HepG2 (cell line): Measurements from ENCODE around the gene SRP68. TPM values are rescaled to one million over a fixed set of nuclear protein-coding genes. Genes with fewer than 3 reads are reported as not detected.
A peak's percentile ranks its signal among the peaks of the same experiment; 100 is the strongest.

ENCODE experiments used
- CCAR2 ChIP-seq: fragments of 200-400 bp; formaldehyde crosslinking; optimal IDR thresholded peaks from 2 replicates; pipeline ENCODE3; 2018; ENCODE audit warnings: low read depth, mild to moderate bottlenecking, low read length, moderate library complexity
- DNMT3B ChIP-seq: conservative IDR thresholded peaks from 2 replicates; pipeline ENCODE4 v1.6.1; 2016; ENCODE audit warnings: missing biosample characterization, control low read depth
- EED ChIP-seq: sonication (generic); formaldehyde crosslinking; IDR thresholded peaks from 2 replicates; pipeline ENCODE4 v1.5.0; 2020; ENCODE audit warnings: mild to moderate bottlenecking, missing genetic modification reagents
- EHMT2 ChIP-seq: fragments of 200-600 bp; sonication (generic); IDR thresholded peaks from 2 replicates; pipeline ENCODE4 v1.7.0; 2017; ENCODE audit warnings: antibody characterized with exemption, low read depth, low read length, borderline replicate concordance
- GZF1 ChIP-seq: sonication (generic); formaldehyde crosslinking; IDR thresholded peaks from 2 replicates; pipeline ENCODE4 v1.5.1; 2020; ENCODE audit warnings: mild to moderate bottlenecking, missing genetic modification reagents
- HDAC2 ChIP-seq: sonication (generic); formaldehyde crosslinking; IDR thresholded peaks from 2 replicates; pipeline ENCODE4 v1.4.0; 2020; ENCODE audit warnings: missing genetic modification reagents
- JUN ChIP-seq: sonication (generic); formaldehyde crosslinking; IDR thresholded peaks from 2 replicates; pipeline ENCODE4 v1.4.0; 2020; ENCODE audit warnings: mild to moderate bottlenecking, missing genetic modification reagents
- KDM5B ChIP-seq: sonication (generic); formaldehyde crosslinking; IDR thresholded peaks from 2 replicates; pipeline ENCODE4 v1.4.0; 2020; ENCODE audit warnings: missing genetic modification reagents, mild to moderate bottlenecking, borderline replicate concordance
- MEIS2 ChIP-seq: sonication (generic); formaldehyde crosslinking; IDR thresholded peaks from 2 replicates; pipeline ENCODE4 v1.9.0; 2021; ENCODE audit warnings: mild to moderate bottlenecking, missing genetic modification reagents
- NR2F1 ChIP-seq, 2 experiments: fragments of 450-650 bp in 1 of 2; formaldehyde crosslinking in 1 of 2; IDR thresholded peaks; 2 replicates each; pipeline versions ENCODE4 v1.5.0 to v1.6.1; 2016 to 2020; ENCODE audit warnings: mild to moderate bottlenecking in 1 of 2, missing compliant biosample characterization in 1 of 2, missing genetic modification reagents in 1 of 2, moderate library complexity in 1 of 2
- ONECUT2 ChIP-seq: sonication (generic); formaldehyde crosslinking; IDR thresholded peaks from 2 replicates; pipeline ENCODE4 v1.4.0; 2020; ENCODE audit warnings: missing genetic modification reagents
- PRPF4 ChIP-seq: fragments of 200-400 bp; formaldehyde crosslinking; IDR thresholded peaks from 2 replicates; pipeline ENCODE4 v1.6.1; 2016; ENCODE audit warnings: low read length, low read depth; ENCODE audit not compliant: poor library complexity, severe bottlenecking
- RBAK ChIP-seq: sonication (generic); formaldehyde crosslinking; IDR thresholded peaks from 2 replicates; pipeline ENCODE4 v1.5.1; 2020; ENCODE audit warnings: mild to moderate bottlenecking, missing genetic modification reagents
- RNF2 ChIP-seq: fragments of 450-650 bp; conservative IDR thresholded peaks from 2 replicates; pipeline ENCODE4 v1.6.1; 2016; ENCODE audit warnings: low read depth
- TBX3 ChIP-seq: fragments of 450-650 bp; IDR thresholded peaks from 2 replicates; pipeline ENCODE4 v1.6.1; 2017; ENCODE audit warnings: antibody characterized with exemption, mild to moderate bottlenecking, inconsistent platforms, borderline replicate concordance
- XRCC5 ChIP-seq: fragments of 200-400 bp; formaldehyde crosslinking; optimal IDR thresholded peaks from 2 replicates; pipeline ENCODE3; 2017; ENCODE audit warnings: mild to moderate bottlenecking, low read length
- ZNF234 ChIP-seq: sonication (generic); formaldehyde crosslinking; conservative IDR thresholded peaks from 2 replicates; pipeline ENCODE4 v1.5.1; 2020; ENCODE audit warnings: mild to moderate bottlenecking, missing genetic modification reagents
- ZNF24 ChIP-seq: fragments of 450-650 bp; IDR thresholded peaks from 2 replicates; pipeline ENCODE4 v1.6.1; 2017; ENCODE audit warnings: antibody characterized with exemption, mild to moderate bottlenecking
- ZNF282 ChIP-seq: fragments of 450-650 bp; IDR thresholded peaks from 2 replicates; pipeline ENCODE4 v1.6.1; 2018; ENCODE audit not compliant: partially characterized antibody
- ZNF33B ChIP-seq: sonication (generic); formaldehyde crosslinking; IDR thresholded peaks from 2 replicates; pipeline ENCODE4 v1.5.1; 2020; ENCODE audit warnings: mild to moderate bottlenecking, missing genetic modification reagents
- ZNF383 ChIP-seq: sonication (generic); formaldehyde crosslinking; IDR thresholded peaks from 2 replicates; pipeline ENCODE4 v1.4.0; 2020; ENCODE audit warnings: missing genetic modification reagents, mild to moderate bottlenecking, borderline replicate concordance
- ZNF432 ChIP-seq: sonication (generic); formaldehyde crosslinking; IDR thresholded peaks from 2 replicates; pipeline ENCODE4 v1.5.0; 2020; ENCODE audit warnings: missing genetic modification reagents, mild to moderate bottlenecking, borderline replicate concordance
- ZNF484 ChIP-seq: sonication (generic); formaldehyde crosslinking; IDR thresholded peaks from 2 replicates; pipeline ENCODE4 v1.5.1; 2020; ENCODE audit warnings: mild to moderate bottlenecking, low read depth, missing genetic modification reagents, borderline replicate concordance
- ZNF558 ChIP-seq: sonication (generic); formaldehyde crosslinking; IDR thresholded peaks from 2 replicates; pipeline ENCODE4 v1.9.0; 2022; ENCODE audit warnings: mild to moderate bottlenecking, missing genetic modification reagents, borderline replicate concordance
- ZNF678 ChIP-seq: sonication (generic); formaldehyde crosslinking; IDR thresholded peaks from 2 replicates; pipeline ENCODE4 v1.4.0; 2020; ENCODE audit warnings: mild to moderate bottlenecking, missing genetic modification reagents
- polyA plus RNA-seq, 8 experiments: library from polyadenylated mRNA; depleted of rRNA in 3 of 8; stranded (reverse) in 7 of 8; unstranded in 1 of 8; fragments of >200 nt; fragmentation: Illumina TruSeq in 4 of 8; extraction: Trizol in 4 of 8; gene quantifications; 2 replicates each; pipeline versions ENCODE4 v1.2.1 to v1.2.3, GENCODE V29; 2011 to 2016; ENCODE audit warnings: low read depth in 4 of 8, missing spikeins in 1 of 8, mixed read lengths in 1 of 8; ENCODE audit not compliant: insufficient read depth in 1 of 8
- total RNA-seq, 5 experiments: library from RNA; depleted of rRNA; stranded (reverse); fragments of >200 nt; fragmentation: Illumina TruSeq; extraction: Trizol; gene quantifications; 2 replicates each; pipeline ENCODE4 v1.2.3, GENCODE V29; 2016; ENCODE audit warnings: low read depth in 1 of 5
- TF ChIP-seq, protein P1 (sequence below), 2 experiments: fragments of 450-650 bp in 1 of 2; sonication (generic) in 1 of 2; formaldehyde crosslinking; IDR thresholded peaks; 2 replicates each; pipeline versions ENCODE4 v1.5.0 to v1.8.0; 2020 to 2022; ENCODE audit warnings: mild to moderate bottlenecking in 1 of 2, missing genetic modification reagents in 1 of 2
- TF ChIP-seq, protein P2 (sequence below): fragments of 450-650 bp; IDR thresholded peaks from 2 replicates; pipeline ENCODE4 v1.6.1; 2016
- TF ChIP-seq, protein P3 (sequence below): IDR thresholded peaks from 2 replicates; pipeline ENCODE4 v1.6.1; 2016; ENCODE audit warnings: mild to moderate bottlenecking

Gene SRP68
- total and polyA plus RNA-seq, 2 of the 13 experiments (the other 11 are each of a cell fraction or from before 2014, with no cell fraction given), result 39.8 to 74.3 TPM

- TF ChIP-seq, protein P1, sequence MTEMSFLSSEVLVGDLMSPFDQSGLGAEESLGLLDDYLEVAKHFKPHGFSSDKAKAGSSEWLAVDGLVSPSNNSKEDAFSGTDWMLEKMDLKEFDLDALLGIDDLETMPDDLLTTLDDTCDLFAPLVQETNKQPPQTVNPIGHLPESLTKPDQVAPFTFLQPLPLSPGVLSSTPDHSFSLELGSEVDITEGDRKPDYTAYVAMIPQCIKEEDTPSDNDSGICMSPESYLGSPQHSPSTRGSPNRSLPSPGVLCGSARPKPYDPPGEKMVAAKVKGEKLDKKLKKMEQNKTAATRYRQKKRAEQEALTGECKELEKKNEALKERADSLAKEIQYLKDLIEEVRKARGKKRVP (CRISPR knock-in tag; IDR thresholded peaks at IDR 0.05), result peak in 1 of 2 experiments; percentile 63; a peak in 2 of 4 replicates
- no peak for TF ChIP-seq ONECUT2
- TF ChIP-seq NR2F1 (CRISPR knock-in tag; IDR thresholded peaks at IDR 0.05), result no peak
- TF ChIP-seq ZNF678 (CRISPR knock-in tag), result peak; percentile 86
- TF ChIP-seq TBX3, result no peak
- peak; percentile 79 for TF ChIP-seq ZNF33B (CRISPR knock-in tag)
- TF ChIP-seq, protein P2, sequence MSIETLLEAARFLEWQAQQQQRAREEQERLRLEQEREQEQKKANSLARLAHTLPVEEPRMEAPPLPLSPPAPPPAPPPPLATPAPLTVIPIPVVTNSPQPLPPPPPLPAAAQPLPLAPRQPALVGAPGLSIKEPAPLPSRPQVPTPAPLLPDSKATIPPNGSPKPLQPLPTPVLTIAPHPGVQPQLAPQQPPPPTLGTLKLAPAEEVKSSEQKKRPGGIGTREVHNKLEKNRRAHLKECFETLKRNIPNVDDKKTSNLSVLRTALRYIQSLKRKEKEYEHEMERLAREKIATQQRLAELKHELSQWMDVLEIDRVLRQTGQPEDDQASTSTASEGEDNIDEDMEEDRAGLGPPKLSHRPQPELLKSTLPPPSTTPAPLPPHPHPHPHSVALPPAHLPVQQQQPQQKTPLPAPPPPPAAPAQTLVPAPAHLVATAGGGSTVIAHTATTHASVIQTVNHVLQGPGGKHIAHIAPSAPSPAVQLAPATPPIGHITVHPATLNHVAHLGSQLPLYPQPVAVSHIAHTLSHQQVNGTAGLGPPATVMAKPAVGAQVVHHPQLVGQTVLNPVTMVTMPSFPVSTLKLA, result peak; percentile 69
- 0 out of 2 replicates have a peak, but pooled peaks have one; percentile 65 for TF ChIP-seq ZNF383 (CRISPR knock-in tag)
- TF ChIP-seq RBAK (CRISPR knock-in tag), result no peak
- peak; percentile 92 for TF ChIP-seq XRCC5
- TF ChIP-seq DNMT3B (CRISPR knock-in tag), result peak; percentile 45; the same call in 1 of the 2 replicates
- peak; percentile 87; the same call in 1 of the 2 replicates for TF ChIP-seq HDAC2 (CRISPR knock-in tag)
- TF ChIP-seq EED (CRISPR knock-in tag), result peak; percentile 92
- TF ChIP-seq ZNF432 (CRISPR knock-in tag), result no peak
- TF ChIP-seq RNF2, result peak; percentile 87; the same call in 1 of the 2 replicates
- TF ChIP-seq JUN (CRISPR knock-in tag), result peak; percentile 58; the same call in 1 of the 2 replicates
- TF ChIP-seq ZNF234 (CRISPR knock-in tag), result 0 out of 2 replicates have a peak, but pooled peaks have one; percentile 88
- TF ChIP-seq ZNF24, result no peak
- TF ChIP-seq MEIS2 (CRISPR knock-in tag), result peak; percentile 72; the same call in 1 of the 2 replicates
- TF ChIP-seq ZNF282, result no peak
- TF ChIP-seq KDM5B (CRISPR knock-in tag), result peak; percentile 97; the same call in 1 of the 2 replicates
- TF ChIP-seq ZNF484 (CRISPR knock-in tag), result no peak; the same call in 1 of the 2 replicates
- TF ChIP-seq PRPF4, result no peak
- TF ChIP-seq EHMT2, result no peak
- TF ChIP-seq CCAR2, result no peak
- TF ChIP-seq ZNF558 (CRISPR knock-in tag), result no peak; the same call in 1 of the 2 replicates
- TF ChIP-seq, protein P3, sequence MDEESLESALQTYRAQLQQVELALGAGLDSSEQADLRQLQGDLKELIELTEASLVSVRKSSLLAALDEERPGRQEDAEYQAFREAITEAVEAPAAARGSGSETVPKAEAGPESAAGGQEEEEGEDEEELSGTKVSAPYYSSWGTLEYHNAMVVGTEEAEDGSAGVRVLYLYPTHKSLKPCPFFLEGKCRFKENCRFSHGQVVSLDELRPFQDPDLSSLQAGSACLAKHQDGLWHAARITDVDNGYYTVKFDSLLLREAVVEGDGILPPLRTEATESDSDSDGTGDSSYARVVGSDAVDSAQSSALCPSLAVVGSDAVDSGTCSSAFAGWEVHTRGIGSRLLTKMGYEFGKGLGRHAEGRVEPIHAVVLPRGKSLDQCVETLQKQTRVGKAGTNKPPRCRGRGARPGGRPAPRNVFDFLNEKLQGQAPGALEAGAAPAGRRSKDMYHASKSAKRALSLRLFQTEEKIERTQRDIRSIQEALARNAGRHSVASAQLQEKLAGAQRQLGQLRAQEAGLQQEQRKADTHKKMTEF, result peak; percentile 91
- no peak for TF ChIP-seq GZF1
Observed at GRCh38 chr17:76072148-76072858, at the start of gene SRP68 (continued).
